NAMALWA (cell line): ENCODE measurements around the gene CFB.
"Not testable (repeated sequence)": the region's sequence is repeated elsewhere in the genome, so short reads cannot be mapped to it uniquely, and the experiment has no call there.

ENCODE experiments used
- DNase-seq: peaks from one replicate; pipeline ENCODE4 v3.0.0-alpha.2; 2015; ENCODE audit warnings: low spot score

The CFB gene

GRCh38 chr6:31945507-31946369, at the start of gene CFB:
Gene CFB, plus strand, starts transcription at chr6:31946095. Its CDS starts 127 bp downstream, at chr6:31946222.
- no peak for DNase-seq

- DNase-seq = no peak
These were observed 49.4 kb upstream of the CFB start for GRCh38 chr6:31896493-31896855.

GRCh38 chr6:31896856-31897611, 48.9 kb upstream of the CFB start:
- DNase-seq = no peak

DNA sequence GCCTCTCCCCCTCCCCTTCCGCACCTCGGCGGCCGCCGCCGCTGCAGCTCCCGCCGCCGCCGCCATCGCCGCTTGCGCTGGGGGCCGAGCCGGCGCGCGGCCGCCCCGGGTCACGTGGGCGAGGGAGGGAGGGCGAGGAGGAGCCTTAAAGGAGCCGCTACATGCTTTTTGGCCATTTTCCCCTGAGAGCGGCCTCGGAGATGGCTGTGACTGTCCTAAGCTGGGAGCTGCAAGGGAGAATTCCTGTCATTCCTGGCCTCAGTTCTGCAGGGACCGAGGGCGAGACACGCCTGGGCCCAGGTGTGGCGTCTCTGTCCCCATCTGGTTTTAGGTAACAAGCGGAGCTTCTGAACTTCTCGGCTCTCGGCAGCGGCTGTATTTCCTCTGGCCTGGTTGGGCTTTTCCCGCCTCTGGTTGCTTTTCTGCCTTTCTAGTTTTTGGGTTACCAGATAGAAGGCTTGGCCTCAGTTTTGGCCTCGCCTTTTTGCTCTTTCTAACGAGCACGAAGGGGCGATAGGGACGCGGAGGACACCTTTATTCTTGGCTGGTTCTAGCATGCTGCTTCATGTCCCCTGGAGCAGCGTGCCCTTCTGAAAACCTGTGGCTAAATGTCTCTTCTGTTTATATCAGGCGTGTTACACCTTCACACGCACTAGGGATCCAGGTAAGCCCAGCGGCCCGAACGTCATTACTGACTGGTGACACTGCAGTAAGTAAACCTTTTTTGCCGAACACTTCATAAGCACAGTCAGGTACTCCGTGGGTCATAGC, 48.1 kb upstream of the CFB start, which contains the start of gene EHMT2:
TSS of gene EHMT2 (minus strand) at position 87 of the 771 bp plus-strand sequence. CDS start at position 66, 21 bp downstream.
- DNase-seq = peak; percentile 88

GRCh38 chr6:31898383-31899011, 47.4 kb upstream of the CFB start:
- peak; percentile 50 for DNase-seq

DNA sequence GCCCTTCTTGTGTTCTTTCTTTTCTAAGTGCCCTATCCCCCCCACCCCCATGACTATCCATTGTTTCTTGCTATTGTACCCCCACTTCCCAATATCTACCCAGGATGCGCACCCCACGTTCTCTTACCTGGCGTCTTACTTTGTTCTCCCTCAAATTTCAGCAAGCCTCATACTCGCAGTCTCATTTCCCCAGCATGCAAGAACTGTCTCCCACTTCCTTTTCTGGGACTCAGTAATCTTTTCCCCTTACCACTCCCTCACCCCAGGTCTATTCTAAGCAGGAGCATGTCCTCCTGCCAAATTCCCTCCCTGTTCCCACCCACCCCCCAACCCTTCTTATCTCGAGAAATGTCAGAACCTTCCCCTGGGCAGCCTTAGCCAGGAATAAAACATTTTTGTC, 46.7 kb upstream of the CFB start:
- DNase-seq = no peak

GRCh38 chr6:31899882-31900722, 45.8 kb upstream of the CFB start:
- no peak for DNase-seq

GRCh38 chr6:31900917-31901414, 44.9 kb upstream of the CFB start:
- DNase-seq = no peak

DNA sequence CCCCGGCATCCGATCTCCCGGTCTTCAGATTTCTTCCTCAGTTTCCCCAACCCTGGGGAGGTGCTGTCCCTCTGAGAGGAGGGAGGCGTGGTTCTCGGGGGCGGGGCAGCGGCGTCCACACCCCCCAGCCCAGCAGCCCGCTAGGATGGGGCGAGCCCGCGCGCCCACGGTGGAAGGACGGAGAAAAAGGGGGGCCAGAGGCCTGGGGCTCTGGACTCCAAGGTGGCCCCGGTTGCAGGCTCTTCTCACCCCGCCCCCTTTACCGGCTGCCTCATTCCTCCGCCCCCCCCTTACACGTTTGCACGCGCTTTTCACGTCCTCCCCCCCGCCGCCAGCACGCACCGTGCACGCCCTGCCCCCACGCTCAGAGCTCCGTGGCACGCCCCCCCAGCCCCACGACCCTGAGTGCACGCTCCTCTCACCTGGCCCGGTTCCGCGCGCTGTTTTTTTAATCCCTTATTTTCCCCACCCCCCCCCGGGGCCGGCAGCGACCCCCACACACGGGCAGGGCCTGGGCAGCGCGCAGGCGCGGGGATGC, 44.4 kb upstream of the CFB start:
- DNase-seq = peak; percentile 37

- DNase-seq = peak; percentile 92
These were observed 43.8 kb upstream of the CFB start, which contains the start of gene ZBTB12 for GRCh38 chr6:31901953-31902643. Gene ZBTB12, minus strand, starts transcription at chr6:31902086. Its CDS starts 781 bp downstream, at chr6:31901305.

- DNase-seq = no peak
These were observed 41.9 kb upstream of the CFB start for GRCh38 chr6:31903957-31904356.

GRCh38 chr6:31905041-31905440, 40.9 kb upstream of the CFB start:
- DNase-seq = no peak

GRCh38 chr6:31906122-31906521, 39.8 kb upstream of the CFB start:
- no peak for DNase-seq

DNA sequence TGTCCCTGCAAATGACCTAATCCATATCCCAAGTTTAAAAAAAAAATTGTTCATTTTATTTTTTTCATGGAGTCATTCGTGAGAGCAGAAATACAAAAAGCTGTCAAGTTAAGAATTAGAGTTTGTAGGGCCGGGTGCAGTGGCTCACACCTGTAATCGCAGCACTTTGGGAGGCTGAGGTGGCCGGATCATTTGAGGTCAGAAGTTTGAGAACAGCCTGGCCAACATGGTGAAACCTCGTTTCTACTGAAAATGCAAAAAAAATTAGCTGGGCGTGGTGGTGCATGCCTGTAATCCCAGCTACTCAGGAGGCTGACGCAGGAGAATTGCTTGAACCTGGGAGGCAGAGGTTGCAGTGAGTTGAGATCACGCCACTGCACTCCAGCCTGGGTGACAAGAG, 39.2 kb upstream of the CFB start:
- DNase-seq = not testable (repeated sequence)

GRCh38 chr6:31907158-31907813, 38.6 kb upstream of the CFB start:
- peak; percentile 37 for DNase-seq

DNA sequence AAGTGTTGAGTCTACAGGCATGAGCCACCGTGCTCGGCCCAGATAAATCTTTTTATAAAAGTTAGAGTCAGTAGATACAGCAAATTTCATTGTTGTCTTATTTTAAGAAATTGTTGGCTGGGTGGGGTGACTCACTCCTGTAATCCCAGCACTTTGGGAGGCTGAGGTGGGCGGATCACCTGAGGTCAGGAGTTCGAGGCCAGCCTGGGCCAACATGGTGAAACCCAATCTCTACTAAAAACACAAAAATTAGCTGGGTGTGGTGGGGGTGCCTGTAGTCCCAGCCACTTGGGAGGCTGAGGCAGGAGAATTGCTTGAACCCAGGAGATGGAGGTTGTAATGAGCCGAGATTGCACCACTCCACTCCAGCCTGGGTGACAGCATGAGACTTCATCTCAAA, 37.6 kb upstream of the CFB start:
- not testable (repeated sequence) for DNase-seq

DNA sequence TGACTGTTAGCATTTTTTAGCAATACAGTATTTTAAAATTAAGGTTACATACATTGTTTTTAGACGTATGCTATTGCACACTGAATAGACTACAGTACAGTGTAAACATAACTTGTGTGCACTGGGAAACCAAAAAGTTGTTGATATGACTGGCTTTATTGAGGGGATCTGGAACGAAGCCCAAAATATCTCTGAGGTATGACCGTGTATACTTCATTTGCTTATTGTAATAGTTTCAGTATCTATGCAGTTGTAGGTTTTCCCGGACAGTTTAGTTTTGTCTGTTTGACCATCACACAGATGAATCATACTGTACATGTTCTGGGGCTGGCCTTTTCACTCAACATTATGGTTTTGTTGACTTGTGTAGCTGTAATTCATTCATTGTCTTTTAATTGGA, 37.1 kb upstream of the CFB start:
- no peak for DNase-seq

DNA sequence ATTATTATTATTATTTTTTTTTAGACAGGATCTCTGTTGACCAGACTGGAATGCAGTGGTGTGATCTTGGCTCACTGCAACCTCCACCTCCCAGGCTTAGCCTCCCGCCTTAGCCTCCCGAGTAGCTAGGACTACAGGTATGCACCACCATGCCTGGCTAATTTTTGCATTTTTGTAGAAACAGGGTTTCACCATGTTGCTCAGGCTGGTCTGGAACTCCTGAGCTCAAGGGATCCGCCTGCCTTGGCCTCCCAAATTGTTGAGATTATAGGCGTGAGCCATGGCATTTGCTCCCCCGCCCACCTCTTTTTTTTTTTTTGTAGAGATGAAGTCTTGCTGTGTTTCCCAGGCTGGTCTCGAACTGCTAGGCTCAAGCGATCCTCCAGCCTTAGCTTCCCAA, 36.6 kb upstream of the CFB start:
- DNase-seq = not testable (repeated sequence)
